ENCODE data around the gene STT3B. TPM values are rescaled to one million over a fixed set of nuclear protein-coding genes. Genes with fewer than 3 reads are reported as not detected.

Gene STT3B
- total RNA-seq, 2 experiments from 2014 or later = 111 to 113 TPM

DNA sequence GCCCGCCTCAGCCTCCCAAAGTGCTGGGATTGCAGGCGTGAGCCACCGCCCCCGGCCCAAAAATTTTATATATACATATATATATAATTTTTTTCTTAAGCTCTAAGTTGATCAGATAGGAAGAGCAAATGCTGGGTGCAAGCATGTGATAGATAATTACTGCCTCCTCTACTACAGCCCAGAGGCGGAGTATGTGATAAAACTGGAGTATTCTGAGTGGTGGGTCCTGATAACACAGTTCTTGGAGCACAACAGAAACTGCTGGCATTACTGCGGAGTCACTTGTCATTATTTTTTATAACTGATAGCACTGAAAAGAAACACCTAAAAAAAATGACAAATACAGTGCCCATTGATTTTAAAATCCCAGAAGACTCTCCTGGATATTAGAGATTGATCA is 41.1 kb upstream of the STT3B start:
- H3K4me3 Mint-ChIP-seq = no peak overlapping the region
- peaks cover 10% of the 10 kb centered on the region for H3K36me3 Mint-ChIP-seq (ENCODE audit: low read depth)
- H3K9me3 ChIP-seq (ENCODE audit: control insufficient read depth in 1 of 2, insufficient read depth in 1 of 2, low read length in 2 of 2) = peaks cover 0 to 5% of the 10 kb centered on the region in 2 experiments
- H3K27ac Mint-ChIP-seq = no peak overlapping the region
- intact Hi-C loops (cut with DNase I, micrococcal nuclease) = no loop called here
- POLR2A ChIA-PET = no interaction called here
- TF ChIP-seq, protein P1, sequence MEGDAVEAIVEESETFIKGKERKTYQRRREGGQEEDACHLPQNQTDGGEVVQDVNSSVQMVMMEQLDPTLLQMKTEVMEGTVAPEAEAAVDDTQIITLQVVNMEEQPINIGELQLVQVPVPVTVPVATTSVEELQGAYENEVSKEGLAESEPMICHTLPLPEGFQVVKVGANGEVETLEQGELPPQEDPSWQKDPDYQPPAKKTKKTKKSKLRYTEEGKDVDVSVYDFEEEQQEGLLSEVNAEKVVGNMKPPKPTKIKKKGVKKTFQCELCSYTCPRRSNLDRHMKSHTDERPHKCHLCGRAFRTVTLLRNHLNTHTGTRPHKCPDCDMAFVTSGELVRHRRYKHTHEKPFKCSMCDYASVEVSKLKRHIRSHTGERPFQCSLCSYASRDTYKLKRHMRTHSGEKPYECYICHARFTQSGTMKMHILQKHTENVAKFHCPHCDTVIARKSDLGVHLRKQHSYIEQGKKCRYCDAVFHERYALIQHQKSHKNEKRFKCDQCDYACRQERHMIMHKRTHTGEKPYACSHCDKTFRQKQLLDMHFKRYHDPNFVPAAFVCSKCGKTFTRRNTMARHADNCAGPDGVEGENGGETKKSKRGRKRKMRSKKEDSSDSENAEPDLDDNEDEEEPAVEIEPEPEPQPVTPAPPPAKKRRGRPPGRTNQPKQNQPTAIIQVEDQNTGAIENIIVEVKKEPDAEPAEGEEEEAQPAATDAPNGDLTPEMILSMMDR (IDR thresholded peaks at IDR 0.05) = no peak
- CTCF ChIA-PET = interaction anchor here (1.6 kb wide), 1 partner anchor 12 kb away, joined by 3 read pairs; no protein-coding TSS in a partner anchor
- H3K27me3 ChIP-seq (ENCODE audit: control insufficient read depth in 1 of 2, insufficient read depth in 2 of 2, low read length in 2 of 2) = no peaks in the 10 kb centered on the region
- H3K4me1 Mint-ChIP-seq (ENCODE audit: low read depth) = no peaks in the 10 kb centered on the region
- peaks cover 6% of the 10 kb centered on the region for H3K9me3 Mint-ChIP-seq
- H3K4me1 ChIP-seq (ENCODE audit: insufficient read depth, low read length) = no peaks in the 10 kb centered on the region
- no peaks in the 10 kb centered on the region for H3K36me3 ChIP-seq (ENCODE audit: insufficient read depth, low read length)
- no peak for ATAC-seq (ENCODE audit: poor library complexity)
- H3K4me3 ChIP-seq (ENCODE audit: low read length) = no peak overlapping the region
- no peak overlapping the region for H3K27ac ChIP-seq (ENCODE audit: low read depth in 1 of 2, low read length in 2 of 2)
- DNase-seq = no peak
- no peaks in the 10 kb centered on the region for H3K27me3 Mint-ChIP-seq

DNA sequence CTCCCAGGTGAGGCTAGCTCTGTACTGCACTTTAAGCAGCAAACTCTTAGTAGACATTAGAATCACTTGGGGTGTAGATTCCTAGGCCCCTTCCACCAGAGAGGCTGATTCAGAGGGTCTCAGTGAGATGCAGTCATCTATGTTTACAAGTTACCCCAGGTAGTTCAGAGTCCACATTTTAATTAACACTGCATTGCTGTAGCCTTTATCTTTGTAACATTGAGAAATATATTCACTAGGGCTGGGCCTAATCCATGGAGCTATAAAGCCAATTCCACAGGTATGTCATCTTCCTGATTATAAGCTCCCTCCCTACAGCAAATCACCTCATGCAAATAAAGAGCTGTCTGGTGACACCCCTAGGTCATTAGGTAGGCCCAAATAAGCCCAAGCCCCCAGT is 39.6 kb upstream of the STT3B start:
- Mint-ChIP-seq H3K4me1 (ENCODE audit: low read depth) (no peaks in the 10 kb centered on the region), H3K36me3 (ENCODE audit: low read depth) (peaks cover 7% of the 10 kb centered on the region), H3K4me3 (no peak overlapping the region), H3K27me3 (no peaks in the 10 kb centered on the region), H3K27ac (no peak overlapping the region), H3K9me3 (peaks cover 4% of the 10 kb centered on the region)
- TF ChIP-seq, protein P1 (IDR thresholded peaks at IDR 0.05) = no peak
- Histone ChIP-seq H3K4me1 (ENCODE audit: insufficient read depth, low read length) (no peaks in the 10 kb centered on the region), H3K9me3 (ENCODE audit: control insufficient read depth in 1 of 2, insufficient read depth in 1 of 2, low read length in 2 of 2) (peaks cover 0 to 5% of the 10 kb centered on the region in 2 experiments), H3K27me3 (ENCODE audit: control insufficient read depth in 1 of 2, insufficient read depth in 2 of 2, low read length in 2 of 2) (no peaks in the 10 kb centered on the region), H3K36me3 (ENCODE audit: insufficient read depth, low read length) (no peaks in the 10 kb centered on the region), H3K4me3 (ENCODE audit: low read length) (no peak overlapping the region), H3K27ac (ENCODE audit: low read depth in 1 of 2, low read length in 2 of 2) (no peak overlapping the region)
- intact Hi-C loops (cut with DNase I, micrococcal nuclease) = no loop called here
- ATAC-seq (ENCODE audit: poor library complexity) (no peak), DNase-seq (no peak)
- ChIA-PET CTCF (no interaction called here), POLR2A (no interaction called here)

DNA sequence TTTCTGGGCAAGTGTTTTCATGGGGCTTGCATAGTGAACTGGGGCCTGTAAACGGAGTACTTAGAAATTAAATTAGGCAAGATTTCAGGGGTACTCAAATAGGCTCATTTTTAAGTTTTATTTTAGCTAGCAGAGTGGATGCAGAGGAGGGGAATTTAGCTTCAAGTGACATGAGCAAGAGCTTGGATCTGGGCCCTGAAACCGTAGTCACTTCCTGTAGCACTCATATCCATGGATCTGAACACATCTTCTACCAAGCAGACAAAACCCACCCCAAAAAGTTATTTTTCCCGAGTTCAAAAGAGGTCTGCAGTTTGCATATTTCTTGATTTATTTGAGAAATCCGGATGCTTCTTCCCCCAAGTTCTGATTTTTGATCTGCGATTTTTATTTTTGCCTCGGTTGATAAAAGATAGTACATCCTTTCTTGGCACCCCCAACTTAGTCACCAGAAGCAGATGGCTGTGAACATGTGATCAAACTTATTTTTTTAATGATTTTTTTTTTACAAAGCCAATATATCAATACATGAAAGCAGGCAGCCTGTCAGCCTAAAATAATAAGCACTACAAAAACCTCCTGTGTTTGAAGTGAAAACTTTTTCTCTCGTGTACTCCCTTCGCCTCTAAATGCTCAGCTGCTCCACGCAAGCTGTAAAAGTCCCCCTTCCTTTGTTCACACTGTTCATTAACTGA is 36.6 kb upstream of the STT3B start:
- CTCF ChIA-PET = no interaction called here
- no peak for DNase-seq

More for the DNA sequence above, 36.6 kb upstream of the STT3B start:
- Histone ChIP-seq H3K27ac (ENCODE audit: low read depth in 1 of 2, low read length in 2 of 2) (no peak overlapping the region), H3K9me3 (ENCODE audit: control insufficient read depth in 1 of 2, insufficient read depth in 1 of 2, low read length in 2 of 2) (peaks cover 0 to 5% of the 10 kb centered on the region in 2 experiments), H3K4me1 (ENCODE audit: insufficient read depth, low read length) (no peaks in the 10 kb centered on the region), H3K36me3 (ENCODE audit: insufficient read depth, low read length) (no peaks in the 10 kb centered on the region), H3K27me3 (ENCODE audit: control insufficient read depth in 1 of 2, insufficient read depth in 2 of 2, low read length in 2 of 2) (no peaks in the 10 kb centered on the region), H3K4me3 (ENCODE audit: low read length) (no peak overlapping the region)
- TF ChIP-seq, protein P1 (IDR thresholded peaks at IDR 0.05) = no peak
- intact Hi-C loops (cut with DNase I, micrococcal nuclease) = no loop called here
- H3K27ac Mint-ChIP-seq = no peak overlapping the region
- POLR2A ChIA-PET = interaction anchor here (0.6 to 1.3 kb wide), 2 partner anchors 36 to 179 kb away, joined by 3 read pairs; partner anchors contain the start of gene STT3B
- ATAC-seq (ENCODE audit: poor library complexity) = no peak
- no peak overlapping the region for H3K4me3 Mint-ChIP-seq
- H3K9me3 Mint-ChIP-seq = no peaks in the 10 kb centered on the region
- no peaks in the 10 kb centered on the region for H3K27me3 Mint-ChIP-seq
- H3K4me1 Mint-ChIP-seq (ENCODE audit: low read depth) = no peaks in the 10 kb centered on the region
- H3K36me3 Mint-ChIP-seq (ENCODE audit: low read depth) = peaks cover 3% of the 10 kb centered on the region

Data from CD4-positive, alpha-beta T cell (primary cell).